ENCODE measurements around the gene STEAP3. TPM values are rescaled to one million over a fixed set of nuclear protein-coding genes. Genes with fewer than 3 reads are reported as not detected.

The STEAP3 gene
- total RNA-seq, 1 donor from 2014 or later = 11.8 TPM

DNA sequence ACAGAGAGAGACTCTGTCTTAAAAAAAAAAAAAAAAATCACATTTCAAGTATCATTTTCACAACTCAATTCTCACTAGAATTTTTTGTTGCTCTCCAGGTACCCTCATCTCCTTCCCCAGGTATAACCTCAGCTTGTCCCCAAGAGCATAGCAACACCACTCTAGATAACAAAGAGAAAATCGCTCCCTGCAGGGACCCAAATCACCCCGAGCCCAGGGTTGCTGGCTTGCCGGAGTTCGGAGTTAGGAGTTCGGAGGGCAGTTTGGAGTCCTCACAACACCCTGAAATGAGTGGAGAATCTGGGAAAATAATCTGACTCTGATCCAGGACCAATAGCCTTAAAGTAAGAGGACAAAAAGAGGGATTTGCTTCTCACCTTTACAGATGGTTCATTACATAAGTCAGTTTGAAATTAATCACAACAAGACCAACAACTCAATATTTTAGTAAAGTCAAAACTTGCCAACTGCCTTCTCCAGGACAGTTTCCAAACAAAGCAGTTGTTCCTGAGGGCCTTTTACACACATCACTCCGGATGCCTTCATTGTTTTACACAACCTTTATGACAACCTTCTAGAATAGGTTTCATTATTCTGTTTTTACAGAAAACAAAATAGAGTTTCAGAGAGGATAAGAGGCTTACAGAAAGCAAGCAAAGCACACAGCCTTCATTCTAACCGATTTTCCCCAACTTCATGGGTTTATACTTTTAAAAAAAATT, 83.9 kb downstream of the STEAP3 start:
- DNase-seq (no peak), ATAC-seq (no peak)
- intact Hi-C loops (cut with micrococcal nuclease) = no loop called here

DNA sequence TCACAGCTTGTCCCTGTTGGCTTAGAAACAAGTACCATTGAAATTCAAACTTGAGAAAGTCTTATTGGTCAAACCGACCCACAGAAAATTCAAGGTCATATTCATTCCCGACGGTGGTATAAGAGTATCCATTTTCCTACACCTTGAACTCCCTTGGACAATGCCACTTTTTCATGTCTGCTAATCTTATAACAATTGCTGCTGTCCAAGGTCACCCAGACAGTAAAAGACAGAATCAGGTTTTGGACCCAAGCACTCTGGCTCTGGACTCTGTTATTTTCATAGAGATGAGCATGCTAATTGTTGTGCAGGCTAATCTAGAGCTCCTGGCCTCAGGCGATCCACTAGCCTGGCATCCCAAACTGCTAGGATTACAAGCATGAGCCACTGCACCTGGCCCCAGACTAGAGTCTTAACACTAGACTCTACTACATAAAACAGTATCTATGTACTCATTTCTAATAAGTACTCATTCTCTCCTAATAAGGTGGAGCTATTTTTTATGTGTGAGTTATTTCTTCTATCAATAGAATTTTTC, 85.2 kb downstream of the STEAP3 start:
- DNase-seq = no peak
- no peak for ATAC-seq
- intact Hi-C loops (cut with micrococcal nuclease) = no loop called here

GRCh38 chr2:119311371-119311770, 87.7 kb downstream of the STEAP3 start:
- intact Hi-C loops (cut with micrococcal nuclease) = no loop called here
- ATAC-seq = no peak
- no peak for DNase-seq

DNA sequence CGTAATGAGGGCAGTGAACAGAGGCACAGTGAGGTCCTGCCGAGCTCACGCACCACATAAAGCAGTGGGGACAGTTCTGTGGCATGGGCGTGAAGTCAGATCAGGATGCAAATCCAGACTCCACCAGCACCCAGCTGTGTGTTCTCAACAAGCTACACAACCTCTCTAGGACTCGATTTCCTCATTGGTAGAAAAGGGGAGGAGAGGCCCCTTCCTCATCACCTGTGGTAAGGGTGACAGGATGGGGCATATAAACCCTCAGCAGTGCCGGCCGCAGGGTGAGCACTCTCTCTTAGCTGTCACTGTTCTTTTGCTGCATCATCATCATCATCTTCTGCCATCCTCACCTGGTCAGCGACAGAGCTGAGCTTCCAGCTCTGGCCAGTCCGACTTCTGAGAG, 88.2 kb downstream of the STEAP3 start:
- ATAC-seq (no peak), DNase-seq (no peak)
- intact Hi-C loops (cut with micrococcal nuclease) = no loop called here

Other genes with a start within 250 kb of the STEAP3 start
- gene C1QL2, start 65.1 kb upstream of the STEAP3 start, total RNA-seq = not detected
- 6.5 TPM for gene C2orf76, start 143.0 kb downstream of the STEAP3 start, total RNA-seq
- 315 TPM for gene DBI, start 143.1 kb downstream of the STEAP3 start, total RNA-seq
- 2.9 TPM for gene TMEM37, start 208.0 kb downstream of the STEAP3 start, total RNA-seq

All from left ventricle myocardium superior (tissue), 1 donor.